Measurements from ENCODE around the gene ARL6IP5. TPM values are rescaled to one million over a fixed set of nuclear protein-coding genes. Genes with fewer than 3 reads are reported as not detected.
A peak's percentile ranks its signal among the peaks of the same experiment; 100 is the strongest.

The ARL6IP5 gene
- total RNA-seq, 1 donor = 91.2 TPM

GRCh38 chr3:69096299-69096698, 11.6 kb downstream of the ARL6IP5 start:
- H2AFZ ChIP-seq (ENCODE audit: low read length) = no peak overlapping the region
- H3K4me1 ChIP-seq (ENCODE audit: insufficient read depth, low read length) = peaks cover 28% of the 10 kb centered on the region
- H3K4me2 ChIP-seq (ENCODE audit: insufficient read depth, low read length) = no peak overlapping the region
- H3K4me3 ChIP-seq (ENCODE audit: insufficient read depth, low read length) = no peak overlapping the region
- H4K20me1 ChIP-seq (ENCODE audit: insufficient read depth, low read length) = peaks cover 35% of the 10 kb centered on the region
- TF ChIP-seq CTCF (IDR thresholded peaks at IDR 0.05; ENCODE audit: extremely low read depth, low read depth, low read length) = no peak
- H3K79me2 ChIP-seq (ENCODE audit: insufficient read depth, low read length) = peaks cover 82% of the 10 kb centered on the region
- H3K36me3 ChIP-seq (ENCODE audit: insufficient read depth, low read length) = peaks cover 7% of the 10 kb centered on the region
- H3K27ac ChIP-seq (ENCODE audit: low read depth, low read length) = no peak overlapping the region
- DNase-seq (ENCODE audit: insufficient read length, low spot score, missing footprints) = no peak
- H3K9me3 ChIP-seq (ENCODE audit: low read depth, low read length) = no peaks in the 10 kb centered on the region
- no peaks in the 10 kb centered on the region for H3K27me3 ChIP-seq (ENCODE audit: insufficient read depth, low read length)

- Histone ChIP-seq H3K4me3 (ENCODE audit: insufficient read depth, low read length) (no peak overlapping the region), H3K9me3 (ENCODE audit: low read depth, low read length) (no peaks in the 10 kb centered on the region), H4K20me1 (ENCODE audit: insufficient read depth, low read length) (peaks cover 27% of the 10 kb centered on the region), H3K4me2 (ENCODE audit: insufficient read depth, low read length) (peak overlapping the region; percentile 31), H3K27ac (ENCODE audit: low read depth, low read length) (peak overlapping the region; percentile 32), H3K27me3 (ENCODE audit: insufficient read depth, low read length) (no peaks in the 10 kb centered on the region), H3K36me3 (ENCODE audit: insufficient read depth, low read length) (peaks cover 10% of the 10 kb centered on the region), H3K4me1 (ENCODE audit: insufficient read depth, low read length) (peaks cover 28% of the 10 kb centered on the region), H3K79me2 (ENCODE audit: insufficient read depth, low read length) (peaks cover 82% of the 10 kb centered on the region), H2AFZ (ENCODE audit: low read length) (no peak overlapping the region)
- no peak for DNase-seq (ENCODE audit: insufficient read length, low spot score, missing footprints)
- TF ChIP-seq CTCF (IDR thresholded peaks at IDR 0.05; ENCODE audit: extremely low read depth, low read depth, low read length) = no peak
These were observed 12.8 kb downstream of the ARL6IP5 start for GRCh38 chr3:69097407-69098086.

GRCh38 chr3:69099576-69099975, 14.8 kb downstream of the ARL6IP5 start:
- no peak for TF ChIP-seq CTCF (IDR thresholded peaks at IDR 0.05; ENCODE audit: extremely low read depth, low read depth, low read length)
- peaks cover 74% of the 10 kb centered on the region for H3K79me2 ChIP-seq (ENCODE audit: insufficient read depth, low read length)

GRCh38 chr3:69102384-69102783, 17.6 kb downstream of the ARL6IP5 start:
- Histone ChIP-seq H3K4me3 (ENCODE audit: insufficient read depth, low read length) (no peak overlapping the region), H3K27ac (ENCODE audit: low read depth, low read length) (no peak overlapping the region), H3K4me2 (ENCODE audit: insufficient read depth, low read length) (no peak overlapping the region), H3K36me3 (ENCODE audit: insufficient read depth, low read length) (peaks cover 30% of the 10 kb centered on the region), H3K79me2 (ENCODE audit: insufficient read depth, low read length) (peaks cover 49% of the 10 kb centered on the region), H2AFZ (ENCODE audit: low read length) (no peak overlapping the region), H3K27me3 (ENCODE audit: insufficient read depth, low read length) (no peaks in the 10 kb centered on the region), H3K9me3 (ENCODE audit: low read depth, low read length) (no peaks in the 10 kb centered on the region), H4K20me1 (ENCODE audit: insufficient read depth, low read length) (peaks cover 4% of the 10 kb centered on the region), H3K4me1 (ENCODE audit: insufficient read depth, low read length) (peaks cover 26% of the 10 kb centered on the region)
- DNase-seq (ENCODE audit: insufficient read length, low spot score, missing footprints) = no peak
- TF ChIP-seq CTCF (IDR thresholded peaks at IDR 0.05; ENCODE audit: extremely low read depth, low read depth, low read length) = no peak

More at GRCh38 chr3:69099576-69099975, 14.8 kb downstream of the ARL6IP5 start:
- Histone ChIP-seq H2AFZ (ENCODE audit: low read length) (no peak overlapping the region), H3K4me1 (ENCODE audit: insufficient read depth, low read length) (peaks cover 20% of the 10 kb centered on the region), H3K4me2 (ENCODE audit: insufficient read depth, low read length) (no peak overlapping the region), H3K9me3 (ENCODE audit: low read depth, low read length) (no peaks in the 10 kb centered on the region), H3K4me3 (ENCODE audit: insufficient read depth, low read length) (no peak overlapping the region), H3K36me3 (ENCODE audit: insufficient read depth, low read length) (peaks cover 28% of the 10 kb centered on the region), H3K27me3 (ENCODE audit: insufficient read depth, low read length) (no peaks in the 10 kb centered on the region), H4K20me1 (ENCODE audit: insufficient read depth, low read length) (peaks cover 17% of the 10 kb centered on the region), H3K27ac (ENCODE audit: low read depth, low read length) (no peak overlapping the region)
- DNase-seq (ENCODE audit: insufficient read length, low spot score, missing footprints) = no peak
